Natural killer cell treated with Interleukin-12 subunit alpha and Interleukin-12 subunit beta and Interleukin-15 and Interleukin-18, amount 100 ng/mL, for 72 hours (primary cell): ENCODE data around the gene PDLIM5. TPM values are rescaled to one million over a fixed set of nuclear protein-coding genes. Genes with fewer than 3 reads are reported as not detected.

Experiments
- ATAC-seq, 2 donors: fragments of 150-1000 bp; cut with Tn5 transposase in 1 of 2; sonication (Bioruptor Pico), chemical (Tn5 transposase) in 1 of 2; 2 replicates each; pipeline ENCODE4 v1.10.0; 2021
- DNase-seq: peaks from one replicate; pipeline ENCODE4 v3.0.0; 2022; ENCODE audit warnings: low spot score
- H3K27ac Mint-ChIP-seq, 2 donors: 1 replicate in 1 of 2; 2 replicates in 1 of 2; pipeline ENCODE4 v1.8.0; 2022; ENCODE audit warnings: mixed read lengths in 2 of 2, mild to moderate bottlenecking in 1 of 2, moderate library complexity in 1 of 2
- H3K27me3 Mint-ChIP-seq, 2 donors: 1 replicate in 1 of 2; 2 replicates in 1 of 2; pipeline ENCODE4 v1.8.0; 2022; ENCODE audit warnings: mixed read lengths in 2 of 2
- H3K36me3 Mint-ChIP-seq: one replicate; pipeline ENCODE4 v1.8.0; 2022; ENCODE audit warnings: mixed read lengths
- H3K4me1 Mint-ChIP-seq, 2 donors: 1 replicate in 1 of 2; 2 replicates in 1 of 2; pipeline ENCODE4 v1.8.0; 2022; ENCODE audit warnings: low read depth in 2 of 2, mixed read lengths in 2 of 2, mild to moderate bottlenecking in 1 of 2
- H3K4me3 Mint-ChIP-seq: one replicate; pipeline ENCODE4 v1.8.0; 2022; ENCODE audit warnings: mixed read lengths
- H3K9me3 Mint-ChIP-seq: 2 replicates; pipeline ENCODE4 v1.8.0; 2022; ENCODE audit warnings: mixed read lengths
- total RNA-seq, 2 donors: library from RNA; stranded (reverse); gene quantifications; one replicate each; pipeline ENCODE4 v1.2.3, GENCODE V29; 2022

PDLIM5 gene
- total RNA-seq, 2 donors from 2014 or later, result 26.2 to 30.2 TPM

DNA sequence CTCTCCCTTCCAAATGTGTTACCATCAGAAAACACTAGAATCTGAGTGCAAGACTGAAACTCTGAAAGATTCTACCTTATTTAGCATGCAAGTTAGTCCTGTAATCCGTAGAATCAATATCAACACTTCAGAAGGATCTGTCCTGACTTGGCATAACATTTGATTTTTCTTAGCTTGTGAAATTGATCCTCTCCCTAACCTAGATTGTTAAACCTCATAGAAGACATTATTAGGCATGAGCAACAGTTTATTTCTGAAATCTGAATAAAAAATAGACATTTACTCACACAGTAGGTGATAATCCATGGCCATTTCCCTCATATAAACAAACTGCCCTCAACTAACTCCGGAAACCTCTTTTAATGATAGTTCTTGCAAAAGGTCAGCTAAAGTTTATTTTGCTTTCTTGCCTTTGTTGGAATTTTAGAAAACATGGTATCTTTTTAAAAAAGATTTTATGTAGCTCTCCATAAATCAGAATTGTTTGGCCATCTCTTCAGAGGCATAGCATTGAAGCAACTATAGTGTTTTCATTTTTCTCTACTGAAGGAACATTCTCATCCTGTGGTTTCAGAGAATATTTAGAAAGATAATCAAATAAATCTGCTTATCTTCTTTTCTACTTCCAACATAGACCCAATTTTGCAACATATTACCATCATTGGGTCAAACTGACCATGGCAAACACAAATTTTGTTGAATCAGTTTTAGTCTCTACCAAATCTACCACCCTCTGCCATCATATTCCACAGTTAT, 38.5 kb upstream of the PDLIM5 start:
- Mint-ChIP-seq H3K9me3 (no peaks in the 10 kb centered on the region), H3K4me3 (no peak overlapping the region), H3K27me3 (peaks cover 34 to 55% of the 10 kb centered on the region in 2 donors), H3K4me1 (peaks cover 0 to 4% of the 10 kb centered on the region in 2 donors), H3K27ac (no peak overlapping the region), H3K36me3 (no peaks in the 10 kb centered on the region)
- ATAC-seq (no peak), DNase-seq (no peak)

GRCh38 chr4:94414907-94415306, 36.8 kb upstream of the PDLIM5 start:
- Mint-ChIP-seq H3K4me3 (no peak overlapping the region), H3K27me3 (peaks cover 33 to 62% of the 10 kb centered on the region in 2 donors), H3K27ac (no peak overlapping the region), H3K36me3 (no peaks in the 10 kb centered on the region), H3K9me3 (no peaks in the 10 kb centered on the region), H3K4me1 (peaks cover 0 to 4% of the 10 kb centered on the region in 2 donors)
- no peak for DNase-seq
- no peak for ATAC-seq

- Mint-ChIP-seq H3K27ac (no peak overlapping the region), H3K9me3 (no peaks in the 10 kb centered on the region), H3K4me1 (peaks cover 0 to 4% of the 10 kb centered on the region in 2 donors), H3K27me3 (peaks cover 33 to 62% of the 10 kb centered on the region in 2 donors), H3K36me3 (no peaks in the 10 kb centered on the region), H3K4me3 (no peak overlapping the region)
- no peak for DNase-seq
- ATAC-seq, result no peak
Measured at GRCh38 chr4:94415448-94415847, 36.3 kb upstream of the PDLIM5 start.

- Mint-ChIP-seq H3K9me3 (no peaks in the 10 kb centered on the region), H3K4me1 (peaks cover 0 to 4% of the 10 kb centered on the region in 2 donors), H3K36me3 (no peaks in the 10 kb centered on the region), H3K27me3 (peaks cover 28 to 54% of the 10 kb centered on the region in 2 donors), H3K27ac (no peak overlapping the region), H3K4me3 (no peak overlapping the region)
- DNase-seq (no peak), ATAC-seq (no peak)
Measured at GRCh38 chr4:94416335-94416734, 35.4 kb upstream of the PDLIM5 start.

DNA sequence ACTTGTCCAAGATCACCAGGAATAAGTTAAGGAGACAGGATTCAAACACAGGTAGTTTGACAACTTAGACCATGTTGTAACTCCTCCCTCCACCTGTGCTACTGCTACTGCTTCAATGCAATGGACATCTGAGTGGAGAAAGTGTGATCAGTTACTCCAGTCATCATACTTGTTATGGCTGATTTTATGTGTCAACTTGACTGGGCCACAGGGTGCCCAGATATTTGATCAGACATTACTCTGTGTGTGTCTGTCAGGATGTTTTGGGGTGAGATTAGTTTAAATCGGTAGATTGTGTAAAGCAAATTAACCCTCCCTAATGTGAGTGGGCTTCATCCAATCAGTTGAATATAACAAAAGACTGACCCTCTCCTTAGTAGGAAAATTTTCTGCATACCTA, 34.8 kb upstream of the PDLIM5 start:
- Mint-ChIP-seq H3K9me3 (no peaks in the 10 kb centered on the region), H3K27ac (no peak overlapping the region), H3K27me3 (peaks cover 29 to 55% of the 10 kb centered on the region in 2 donors), H3K4me3 (no peak overlapping the region), H3K36me3 (no peaks in the 10 kb centered on the region), H3K4me1 (peaks cover 0 to 4% of the 10 kb centered on the region in 2 donors)
- DNase-seq (no peak), ATAC-seq (no peak)

DNA sequence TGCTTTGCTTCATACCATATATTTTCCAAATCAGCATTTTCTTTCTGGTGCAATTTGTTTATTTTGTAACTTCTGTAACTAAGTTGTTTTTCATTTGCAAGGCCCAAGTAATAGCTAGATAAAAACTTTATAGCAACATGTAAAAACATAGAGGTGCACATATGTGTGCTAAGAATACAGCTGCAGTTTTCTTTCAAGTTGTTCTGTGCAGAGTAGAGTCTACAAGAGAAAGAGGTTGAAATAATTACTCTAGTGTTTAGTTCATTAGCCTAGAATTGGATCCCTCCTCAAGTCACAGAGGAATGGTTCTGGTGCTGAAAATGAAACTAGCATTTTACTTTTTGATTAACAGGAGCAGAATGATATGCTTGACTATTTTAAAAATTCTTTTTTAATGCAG, 32.2 kb upstream of the PDLIM5 start:
- Mint-ChIP-seq H3K36me3 (peaks cover 12% of the 10 kb centered on the region), H3K27me3 (peaks cover 34 to 54% of the 10 kb centered on the region in 2 donors)
- DNase-seq, result no peak

DNA sequence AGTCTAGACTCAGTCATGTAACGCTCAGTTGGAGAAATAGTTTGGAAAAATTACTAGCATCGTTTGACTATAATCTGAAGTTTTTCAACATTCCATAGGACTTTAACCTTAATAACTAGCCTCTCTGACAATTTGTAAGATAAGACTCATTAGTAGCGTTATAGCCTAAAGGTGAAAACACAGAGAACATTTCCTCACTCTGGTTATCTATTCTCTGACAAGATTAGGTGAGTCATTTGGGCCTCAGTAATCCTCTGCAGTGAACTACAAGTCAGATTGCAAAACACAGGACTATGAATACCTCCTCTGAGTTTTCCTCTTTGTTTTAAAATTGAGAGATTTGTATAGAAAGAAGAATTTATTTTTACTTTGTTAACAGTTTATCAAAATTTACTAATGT, 31.8 kb upstream of the PDLIM5 start:
- H3K4me1 Mint-ChIP-seq, result no peaks in the 10 kb centered on the region
- H3K4me3 Mint-ChIP-seq, result no peak overlapping the region
- ATAC-seq (no peak), DNase-seq (no peak)
- no peak overlapping the region for H3K27ac Mint-ChIP-seq
- peaks cover 34 to 54% of the 10 kb centered on the region in 2 donors for H3K27me3 Mint-ChIP-seq
- no peaks in the 10 kb centered on the region for H3K9me3 Mint-ChIP-seq
- peaks cover 15% of the 10 kb centered on the region for H3K36me3 Mint-ChIP-seq

More for the DNA sequence above, 32.2 kb upstream of the PDLIM5 start:
- Mint-ChIP-seq H3K4me1 (no peaks in the 10 kb centered on the region), H3K27ac (no peak overlapping the region), H3K4me3 (no peak overlapping the region), H3K9me3 (no peaks in the 10 kb centered on the region)
- no peak for ATAC-seq

GRCh38 chr4:94420356-94420755, 31.4 kb upstream of the PDLIM5 start:
- H3K27me3 Mint-ChIP-seq, result peaks cover 34 to 54% of the 10 kb centered on the region in 2 donors
- ATAC-seq (no peak), DNase-seq (no peak)
- H3K9me3 Mint-ChIP-seq, result no peaks in the 10 kb centered on the region
- no peak overlapping the region for H3K4me3 Mint-ChIP-seq
- H3K27ac Mint-ChIP-seq, result no peak overlapping the region
- H3K4me1 Mint-ChIP-seq, result no peaks in the 10 kb centered on the region
- H3K36me3 Mint-ChIP-seq, result peaks cover 19% of the 10 kb centered on the region

DNA sequence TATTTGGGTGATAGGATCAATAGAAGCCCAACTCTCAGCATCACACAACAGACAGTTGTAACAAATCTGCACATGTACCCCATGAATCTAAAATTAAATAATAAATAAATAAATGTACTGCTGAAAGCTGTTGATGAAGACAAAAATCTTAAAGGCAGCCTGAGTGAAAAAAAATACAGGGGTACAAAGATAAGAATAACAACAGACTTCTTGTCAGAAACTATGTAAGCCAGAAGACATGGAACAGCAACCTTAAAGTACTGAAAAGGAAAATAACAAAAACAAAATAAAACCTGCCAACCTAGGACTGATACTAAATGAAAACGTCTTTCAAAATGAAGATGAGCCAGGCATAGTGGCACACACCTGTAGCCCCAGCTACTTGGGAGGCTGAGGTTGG, 25.0 kb upstream of the PDLIM5 start:
- no peak overlapping the region for H3K4me3 Mint-ChIP-seq

DNA sequence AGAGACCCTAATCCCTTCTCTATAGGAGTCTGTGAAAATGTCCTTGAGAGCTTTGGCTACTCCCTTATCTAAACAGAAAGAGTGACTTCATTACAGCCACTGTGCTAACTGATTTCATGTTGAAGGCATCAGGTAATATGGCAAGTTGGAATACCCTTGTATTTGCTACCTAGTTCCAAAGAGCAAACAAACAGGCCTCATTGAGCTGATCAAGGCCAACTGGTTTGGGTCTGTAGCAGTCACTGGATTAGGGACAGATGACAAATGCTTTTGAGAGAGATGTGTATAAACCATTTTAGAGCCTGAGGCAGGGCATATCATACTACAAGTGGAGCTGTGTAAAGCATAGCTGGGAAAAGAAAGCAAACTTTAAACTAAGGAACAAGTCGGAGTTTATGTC, 22.9 kb upstream of the PDLIM5 start:
- no peak overlapping the region for H3K4me3 Mint-ChIP-seq
- peaks cover 14% of the 10 kb centered on the region for H3K36me3 Mint-ChIP-seq
- peaks cover 12 to 14% of the 10 kb centered on the region in 2 donors for H3K27me3 Mint-ChIP-seq
- no peak for ATAC-seq
- no peak overlapping the region for H3K27ac Mint-ChIP-seq
- no peak for DNase-seq
- no peaks in the 10 kb centered on the region for H3K9me3 Mint-ChIP-seq
- H3K4me1 Mint-ChIP-seq, result no peaks in the 10 kb centered on the region

More for the DNA sequence above, 25.0 kb upstream of the PDLIM5 start:
- Mint-ChIP-seq H3K36me3 (peaks cover 25% of the 10 kb centered on the region), H3K4me1 (no peaks in the 10 kb centered on the region), H3K27ac (no peak overlapping the region), H3K27me3 (peaks cover 29 to 33% of the 10 kb centered on the region in 2 donors), H3K9me3 (no peaks in the 10 kb centered on the region)
- ATAC-seq (no peak), DNase-seq (no peak)

DNA sequence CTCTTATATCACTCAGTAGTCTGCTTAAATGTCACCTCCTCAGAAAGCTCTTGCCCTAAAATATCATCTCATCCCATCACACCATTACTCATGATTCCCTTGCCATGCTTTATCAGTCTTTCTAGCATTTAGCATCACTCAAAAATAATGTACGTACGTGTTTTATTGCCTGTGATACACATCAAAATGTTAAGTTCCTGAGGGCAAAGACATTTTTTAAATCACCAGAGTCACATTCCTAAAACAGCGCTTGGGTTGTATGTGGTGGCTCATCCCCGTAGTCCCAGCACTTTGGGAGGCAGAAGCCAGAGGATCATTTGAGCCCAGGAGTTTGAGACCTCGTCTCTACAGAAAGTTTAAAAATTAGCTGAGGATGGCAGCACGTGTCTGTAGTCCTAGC, 21.3 kb upstream of the PDLIM5 start:
- ATAC-seq (no peak), DNase-seq (no peak)
- Mint-ChIP-seq H3K27me3 (peaks cover 8 to 10% of the 10 kb centered on the region in 2 donors), H3K4me1 (no peaks in the 10 kb centered on the region), H3K4me3 (no peak overlapping the region), H3K9me3 (no peaks in the 10 kb centered on the region), H3K27ac (no peak overlapping the region), H3K36me3 (peaks cover 5% of the 10 kb centered on the region)

GRCh38 chr4:94431388-94431787, 20.4 kb upstream of the PDLIM5 start:
- H3K9me3 Mint-ChIP-seq, result no peaks in the 10 kb centered on the region
- ATAC-seq (no peak), DNase-seq (no peak)
- H3K27ac Mint-ChIP-seq, result no peak overlapping the region
- H3K4me1 Mint-ChIP-seq, result no peaks in the 10 kb centered on the region
- no peak overlapping the region for H3K4me3 Mint-ChIP-seq
- peaks cover 8 to 10% of the 10 kb centered on the region in 2 donors for H3K27me3 Mint-ChIP-seq
- H3K36me3 Mint-ChIP-seq, result no peaks in the 10 kb centered on the region

DNA sequence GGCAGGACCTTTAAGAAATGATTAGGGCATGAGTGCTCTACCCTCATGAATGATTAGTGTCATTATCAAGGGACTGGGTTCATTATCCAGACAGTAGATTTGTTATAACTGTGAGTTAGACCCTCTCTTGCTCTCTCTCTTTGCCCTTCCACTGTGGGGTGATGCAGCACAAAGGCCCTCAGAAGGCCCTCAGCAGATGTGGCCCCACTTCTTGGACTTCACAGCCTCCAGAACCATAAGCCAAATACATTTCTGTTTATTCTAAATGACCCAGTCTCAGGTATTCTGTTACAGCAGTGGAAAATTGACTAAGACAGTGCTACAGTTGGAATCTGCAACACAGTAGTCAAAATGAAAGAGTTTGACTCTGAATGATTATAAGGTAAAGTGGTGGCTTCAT, 17.2 kb upstream of the PDLIM5 start:
- H3K4me1 Mint-ChIP-seq, result no peaks in the 10 kb centered on the region
- DNase-seq (no peak), ATAC-seq (no peak)
- no peak overlapping the region for H3K27ac Mint-ChIP-seq
- no peaks in the 10 kb centered on the region for H3K9me3 Mint-ChIP-seq
- no peak overlapping the region for H3K4me3 Mint-ChIP-seq
- H3K27me3 Mint-ChIP-seq, result peaks cover 7 to 8% of the 10 kb centered on the region in 2 donors
- no peaks in the 10 kb centered on the region for H3K36me3 Mint-ChIP-seq

DNA sequence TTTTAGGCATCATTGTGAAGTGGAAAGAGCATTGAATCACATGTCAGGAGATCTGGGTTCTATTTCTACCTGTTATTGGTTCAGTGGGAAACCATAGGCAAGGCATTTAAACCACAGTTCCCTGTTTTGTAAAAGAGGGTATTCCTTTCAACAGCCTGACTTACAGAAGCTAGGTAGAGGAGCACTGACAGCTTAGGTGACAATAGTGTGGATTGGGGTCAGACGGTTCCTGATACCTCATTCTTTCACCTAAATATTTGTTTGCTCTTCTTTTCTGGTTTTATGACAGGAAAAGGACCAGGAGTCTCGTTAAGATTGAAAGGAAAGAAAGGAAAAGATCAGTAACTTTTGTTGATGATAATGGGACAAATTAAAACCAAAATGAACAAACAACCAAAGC, 15.9 kb upstream of the PDLIM5 start:
- no peak for ATAC-seq
- no peaks in the 10 kb centered on the region for H3K27me3 Mint-ChIP-seq
- no peak overlapping the region for H3K27ac Mint-ChIP-seq
- no peak for DNase-seq
- H3K4me3 Mint-ChIP-seq, result no peak overlapping the region
- no peaks in the 10 kb centered on the region for H3K4me1 Mint-ChIP-seq
- H3K9me3 Mint-ChIP-seq, result no peaks in the 10 kb centered on the region
- no peaks in the 10 kb centered on the region for H3K36me3 Mint-ChIP-seq

DNA sequence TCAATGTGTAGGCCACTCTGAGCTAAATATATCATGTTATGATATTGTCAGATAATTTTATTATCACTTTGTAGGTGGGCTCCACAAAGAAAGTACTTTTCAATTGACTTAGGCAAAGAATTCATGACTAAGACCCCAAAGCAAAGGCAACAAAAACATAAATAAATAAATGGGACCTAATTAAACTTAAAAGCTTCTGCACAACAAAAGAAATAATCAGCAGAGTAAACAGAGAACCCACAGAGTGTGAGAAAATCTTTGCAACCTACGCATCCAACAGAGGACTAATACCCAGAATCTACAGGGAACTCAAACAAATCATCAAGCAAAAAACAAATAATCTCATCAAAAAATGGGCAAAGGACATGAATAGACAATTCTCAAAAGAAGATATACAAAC, 15.2 kb upstream of the PDLIM5 start:
- no peak for DNase-seq
- no peak for ATAC-seq
- Mint-ChIP-seq H3K9me3 (no peaks in the 10 kb centered on the region), H3K4me1 (no peaks in the 10 kb centered on the region), H3K27me3 (no peaks in the 10 kb centered on the region), H3K36me3 (no peaks in the 10 kb centered on the region), H3K4me3 (no peak overlapping the region), H3K27ac (no peak overlapping the region)
